HG03103 (cell line): Measurements from ENCODE around the gene GP1BB.

Source experiments
- ATAC-seq: cut with Tn5 transposase; IDR thresholded peaks from one replicate; pipeline ENCODE4 v1.9.1; 2021; ENCODE audit warnings: low read depth; ENCODE audit not compliant: unreplicated experiment

Gene GP1BB

DNA sequence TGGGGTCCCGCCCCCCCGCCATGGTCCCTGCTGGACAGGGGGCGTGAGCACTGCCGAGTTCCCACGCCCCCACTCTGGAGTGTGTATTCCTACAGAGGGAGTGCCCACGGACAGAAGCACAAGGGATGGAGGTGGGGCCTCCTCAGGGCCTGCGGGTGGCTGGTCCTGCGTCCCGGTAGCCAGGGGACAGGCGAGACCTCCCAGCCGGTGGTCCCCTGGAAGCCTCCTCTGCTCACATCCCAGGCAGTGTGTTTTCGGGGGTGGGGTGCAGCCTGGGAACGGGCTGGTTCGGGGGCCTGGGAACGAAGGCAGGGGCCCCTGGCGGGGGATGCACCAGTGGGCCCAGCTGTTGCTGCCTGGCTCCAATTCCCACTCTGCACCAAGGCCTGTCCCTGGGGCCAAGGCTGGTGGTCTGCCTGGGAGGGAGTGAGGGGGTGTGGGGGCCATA, 16.1 kb downstream of the GP1BB start:
- no peak for ATAC-seq

DNA sequence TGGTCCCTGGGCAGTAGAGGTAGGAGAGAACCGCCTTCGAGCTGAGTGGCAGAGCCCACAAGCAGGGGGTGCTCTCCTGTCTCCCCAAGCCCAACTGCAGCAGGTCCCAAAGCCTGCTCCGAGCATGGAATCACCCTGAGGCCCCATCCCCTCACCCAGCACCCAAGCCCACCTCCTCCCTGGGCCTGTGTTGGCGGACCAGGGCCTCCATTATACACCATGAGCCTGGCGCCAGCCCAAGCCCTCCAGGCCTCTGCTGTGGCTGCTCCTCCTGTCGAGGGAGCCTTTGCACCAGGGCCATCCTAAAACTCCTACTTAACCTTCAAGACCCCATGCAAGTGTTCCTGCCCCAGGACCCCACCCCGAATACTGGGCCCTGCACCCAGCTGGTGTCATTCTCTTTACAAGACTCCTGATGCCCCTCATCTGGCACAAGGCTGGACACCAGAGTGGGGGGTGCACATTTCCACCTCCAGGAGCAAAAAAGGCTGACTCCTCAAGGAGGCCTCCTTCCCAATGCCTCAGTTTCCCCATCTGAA, 16.6 kb downstream of the GP1BB start:
- ATAC-seq, result no peak

DNA sequence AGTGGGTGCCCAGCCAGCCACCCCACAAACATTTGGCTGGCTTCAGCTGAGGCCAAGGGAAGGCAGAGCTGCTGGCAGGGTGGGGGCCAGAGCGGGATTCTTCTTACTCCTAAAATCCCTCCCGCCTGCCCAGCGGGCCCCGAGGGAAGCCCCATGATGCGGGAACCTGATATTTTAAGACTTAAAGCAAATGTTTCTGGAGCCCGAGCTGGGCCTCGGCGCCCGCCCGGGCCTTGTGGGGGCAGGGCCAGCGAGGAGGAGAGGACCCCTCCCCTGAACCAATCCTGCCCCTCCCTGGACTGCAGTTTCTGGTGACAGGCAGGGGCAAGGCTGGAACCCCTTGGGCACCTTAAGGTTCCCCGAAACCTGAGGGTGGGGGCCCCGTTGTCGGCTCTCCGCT, 17.2 kb downstream of the GP1BB start:
- ATAC-seq, result no peak

DNA sequence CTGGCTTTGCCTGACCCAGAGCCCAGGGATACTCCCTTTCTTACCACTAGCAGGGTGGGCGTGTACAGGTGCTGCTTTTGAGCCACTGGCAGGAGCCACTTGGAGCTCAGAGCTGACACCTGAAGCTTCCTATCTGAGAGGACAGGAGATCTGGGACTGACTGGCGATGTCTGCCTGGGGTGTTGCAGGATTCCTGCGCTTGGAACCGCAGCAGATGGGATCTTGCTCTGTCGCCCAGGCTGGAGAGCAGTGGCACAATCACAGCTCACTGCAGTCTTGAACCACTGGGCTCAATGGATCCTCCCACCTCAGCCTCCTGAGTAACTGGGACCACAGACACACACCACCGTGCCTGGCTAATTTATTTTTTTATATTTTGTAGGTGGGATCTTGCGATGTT, 17.7 kb downstream of the GP1BB start:
- no peak for ATAC-seq

DNA sequence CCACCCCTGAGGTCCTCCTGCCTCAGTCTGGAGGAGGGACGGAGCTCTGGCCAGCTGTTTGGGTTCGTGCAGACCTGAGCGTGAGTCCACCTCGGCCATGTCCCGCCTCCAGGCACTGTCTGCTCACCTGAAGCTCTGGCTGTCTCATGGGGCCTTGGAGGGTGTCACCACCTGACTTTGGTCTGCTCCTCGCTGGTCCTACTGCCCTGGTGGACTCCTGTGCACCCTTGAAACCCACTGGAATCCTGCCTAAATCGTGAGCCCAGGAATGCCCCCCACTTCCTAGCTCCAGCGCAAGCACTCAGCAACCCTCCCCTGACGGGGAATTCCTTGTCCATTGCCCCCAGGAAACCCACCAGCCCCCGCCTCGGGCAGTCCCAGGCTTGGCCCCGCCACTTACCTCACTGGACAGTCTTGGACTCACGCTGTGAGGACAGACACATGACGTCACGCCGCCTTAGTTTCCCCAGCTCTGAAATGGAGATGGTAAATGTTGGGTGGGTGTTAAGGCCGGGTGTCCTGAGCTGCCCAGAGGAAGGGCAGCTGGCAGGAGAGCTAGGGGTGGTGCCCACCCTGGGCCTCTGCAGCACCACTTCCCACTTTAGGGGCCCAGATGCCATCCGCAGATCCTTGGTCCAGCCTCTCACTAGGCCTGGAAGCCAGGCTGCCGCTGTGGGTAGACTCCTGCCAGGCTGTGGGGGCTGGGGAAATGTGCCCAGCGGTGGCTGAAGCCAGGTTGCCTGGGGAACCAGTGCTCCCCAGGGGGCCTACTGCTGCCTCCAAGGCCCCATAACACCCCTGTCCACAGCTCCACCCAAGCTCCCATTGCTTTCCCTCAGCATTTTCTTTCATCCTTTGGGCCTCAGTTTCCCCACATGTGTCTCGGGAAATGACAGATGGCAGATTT, 19.1 kb downstream of the GP1BB start:
- no peak for ATAC-seq

DNA sequence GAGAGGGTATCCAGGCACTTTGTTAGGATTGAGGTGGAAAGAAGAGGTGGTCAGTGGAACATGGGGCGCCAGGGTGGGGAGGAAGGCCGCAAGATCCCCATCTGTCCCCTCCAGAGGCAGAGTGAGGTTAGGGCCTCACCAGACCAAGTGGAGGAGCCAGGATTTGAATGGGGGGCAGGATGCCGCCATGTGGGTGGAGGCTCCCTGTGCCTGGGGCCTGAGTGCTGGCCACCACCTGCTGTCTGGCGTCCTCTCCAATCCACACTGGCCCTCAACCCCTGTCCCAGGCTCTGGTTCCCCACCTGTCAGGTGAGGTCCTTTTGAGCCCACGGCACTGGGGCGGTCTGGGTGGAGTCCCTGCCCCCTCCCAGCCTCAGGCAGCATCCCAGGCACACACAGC, 19.7 kb downstream of the GP1BB start:
- ATAC-seq, result no peak

DNA sequence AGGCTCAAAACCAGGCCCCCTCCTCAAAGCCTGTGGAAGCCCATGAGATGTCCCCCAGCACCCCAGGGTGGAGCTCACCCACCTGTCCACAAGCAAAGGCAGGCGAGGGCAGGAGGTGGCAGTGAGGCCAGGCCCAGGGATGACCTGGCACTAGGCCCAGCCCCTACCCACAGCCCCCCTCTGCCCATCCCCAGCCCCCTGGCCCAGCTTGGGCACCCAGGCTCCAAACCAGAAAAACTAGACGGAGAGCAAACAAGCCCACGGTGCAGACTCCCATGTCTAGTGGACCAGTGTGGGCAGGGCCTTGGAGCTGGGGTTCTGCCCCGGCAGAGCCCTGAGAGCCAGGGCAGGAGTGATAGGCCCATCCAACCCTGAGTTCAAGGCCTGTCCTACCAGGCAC, 20.3 kb downstream of the GP1BB start:
- ATAC-seq, result no peak

DNA sequence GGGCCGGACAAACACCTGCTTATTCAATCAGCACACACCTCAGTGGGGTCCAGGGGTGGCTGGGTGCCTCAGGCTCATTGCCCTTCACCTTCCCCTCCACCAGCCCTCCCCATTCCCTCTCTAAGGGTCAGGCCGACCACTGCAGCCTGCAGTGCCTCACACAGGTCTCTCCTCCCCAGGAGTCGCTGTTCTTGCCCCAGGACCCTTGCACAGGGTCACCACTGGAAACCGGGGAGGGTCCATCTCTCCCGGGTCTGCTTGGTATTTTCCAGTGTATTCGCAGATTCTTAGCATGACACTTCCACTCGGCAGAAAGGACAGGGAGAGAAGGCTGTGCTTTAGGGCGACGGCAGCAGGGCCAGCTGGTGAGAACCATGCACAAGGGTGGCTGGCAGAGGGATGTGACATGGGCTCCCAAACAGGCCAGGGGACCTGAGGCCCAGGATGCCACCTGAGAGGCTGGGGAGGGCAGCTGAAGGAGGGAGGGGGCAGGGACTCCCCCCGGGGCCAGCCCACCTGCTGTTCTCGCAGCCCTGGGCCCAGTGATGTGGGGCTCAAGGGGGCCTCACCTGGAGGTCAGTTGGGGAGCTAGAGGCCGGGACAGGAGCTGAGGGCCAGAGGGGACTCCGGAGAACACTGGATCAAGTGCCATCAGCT, 21.1 kb downstream of the GP1BB start:
- no peak for ATAC-seq

DNA sequence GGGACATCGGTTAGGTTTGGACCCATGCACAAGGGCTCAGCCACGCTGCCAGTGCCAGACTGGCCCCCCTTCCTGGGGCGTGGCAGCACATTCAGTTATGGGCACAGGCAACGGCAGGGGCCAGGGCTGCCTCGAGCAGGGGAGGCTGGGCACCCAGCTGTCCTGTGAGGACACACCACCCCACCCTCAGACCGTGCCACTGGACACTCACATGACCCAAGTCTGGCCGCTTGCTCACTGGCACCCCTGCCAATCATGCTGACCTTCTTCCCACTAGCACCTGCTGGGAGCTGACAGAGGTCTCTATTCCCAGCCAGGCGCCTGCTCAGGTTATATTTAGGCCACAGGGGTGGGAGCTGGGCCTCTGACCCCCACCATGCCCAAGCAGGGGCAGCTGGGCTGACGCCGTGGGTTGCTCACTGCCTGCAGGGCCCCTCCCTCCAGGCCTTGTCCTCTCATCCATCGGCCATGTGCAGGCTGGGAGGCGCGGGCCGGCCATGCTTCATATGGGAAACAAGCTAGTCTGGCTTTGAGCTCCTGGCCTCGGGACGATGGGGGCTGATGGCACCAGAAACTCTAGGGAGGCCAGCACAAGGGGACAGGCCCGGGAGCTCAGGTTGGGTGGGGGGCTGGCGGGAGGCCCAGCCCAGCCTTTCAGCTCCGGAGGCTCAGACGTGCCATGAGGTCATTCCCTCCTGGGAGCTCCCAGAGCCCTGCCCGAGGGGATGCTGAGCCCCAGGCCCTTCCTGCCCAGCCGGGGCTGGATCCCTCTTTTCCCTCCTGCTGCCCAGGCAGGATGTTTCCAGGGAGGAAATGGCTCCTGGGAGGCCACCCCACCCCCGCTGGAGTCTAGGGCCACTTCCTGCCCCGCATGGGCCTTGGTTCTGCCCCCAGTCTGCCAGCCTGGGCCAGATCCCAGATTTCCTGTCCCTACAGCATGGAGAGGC, 22.1 kb downstream of the GP1BB start:
- ATAC-seq, result no peak

DNA sequence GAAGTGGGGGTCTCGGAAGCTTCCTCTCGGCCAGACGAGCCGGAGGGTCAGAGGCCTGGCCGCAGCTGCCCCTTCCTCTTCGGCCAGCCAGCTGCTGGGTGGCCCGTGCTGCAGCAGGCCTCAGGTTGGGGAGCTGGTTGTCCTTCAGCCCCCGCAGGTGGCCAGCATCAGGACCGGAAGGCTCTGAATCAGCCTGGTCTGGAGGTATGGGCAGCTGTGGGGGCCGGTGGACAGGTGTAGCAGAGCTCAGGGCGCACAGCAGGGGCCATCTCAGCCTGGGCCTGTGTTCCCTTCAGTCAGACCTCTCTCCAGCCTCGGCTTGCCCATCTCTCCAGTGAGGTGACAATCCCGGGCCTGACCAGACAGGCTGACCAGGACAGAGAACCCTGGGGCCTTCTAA, 23.4 kb downstream of the GP1BB start:
- no peak for ATAC-seq

DNA sequence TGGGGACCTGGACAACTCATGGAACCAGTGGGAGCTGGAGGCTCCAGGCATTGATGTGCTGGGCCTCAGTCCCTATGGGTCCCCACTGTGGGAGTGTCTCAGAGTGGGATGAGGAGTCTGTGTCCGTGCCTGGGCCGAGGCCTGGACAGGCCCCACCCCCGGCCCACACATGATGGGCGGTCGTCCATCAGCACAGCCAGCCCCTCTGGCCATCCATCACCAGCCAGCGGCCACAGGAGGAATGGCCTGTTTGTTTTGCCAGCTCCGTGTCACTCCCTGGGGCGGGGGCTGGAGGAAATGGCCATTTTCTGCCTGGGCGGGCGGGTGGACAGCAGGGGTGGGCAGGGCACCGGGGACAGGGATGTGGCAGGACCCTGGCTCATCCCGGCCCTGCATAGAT, 24.2 kb downstream of the GP1BB start:
- ATAC-seq, result no peak

DNA sequence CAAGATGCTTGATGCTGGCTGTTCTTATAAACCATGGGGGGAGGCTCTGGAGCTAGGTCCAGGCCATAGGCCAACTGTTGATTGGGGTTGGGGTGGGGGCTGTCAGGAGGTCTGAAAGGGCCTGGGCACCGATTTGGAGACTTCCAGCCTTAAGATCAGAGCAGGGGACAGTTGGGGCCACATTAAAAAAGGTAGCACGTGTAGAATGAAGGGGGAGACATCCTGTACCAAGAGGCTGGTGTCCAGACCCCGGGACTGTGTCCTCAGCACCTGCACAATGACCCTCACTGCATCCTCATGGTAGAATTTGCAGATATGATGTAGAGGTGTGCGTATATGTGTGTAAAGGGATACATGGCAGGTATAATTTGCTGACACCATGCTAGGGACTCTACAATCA, 24.8 kb downstream of the GP1BB start:
- ATAC-seq, result no peak

DNA sequence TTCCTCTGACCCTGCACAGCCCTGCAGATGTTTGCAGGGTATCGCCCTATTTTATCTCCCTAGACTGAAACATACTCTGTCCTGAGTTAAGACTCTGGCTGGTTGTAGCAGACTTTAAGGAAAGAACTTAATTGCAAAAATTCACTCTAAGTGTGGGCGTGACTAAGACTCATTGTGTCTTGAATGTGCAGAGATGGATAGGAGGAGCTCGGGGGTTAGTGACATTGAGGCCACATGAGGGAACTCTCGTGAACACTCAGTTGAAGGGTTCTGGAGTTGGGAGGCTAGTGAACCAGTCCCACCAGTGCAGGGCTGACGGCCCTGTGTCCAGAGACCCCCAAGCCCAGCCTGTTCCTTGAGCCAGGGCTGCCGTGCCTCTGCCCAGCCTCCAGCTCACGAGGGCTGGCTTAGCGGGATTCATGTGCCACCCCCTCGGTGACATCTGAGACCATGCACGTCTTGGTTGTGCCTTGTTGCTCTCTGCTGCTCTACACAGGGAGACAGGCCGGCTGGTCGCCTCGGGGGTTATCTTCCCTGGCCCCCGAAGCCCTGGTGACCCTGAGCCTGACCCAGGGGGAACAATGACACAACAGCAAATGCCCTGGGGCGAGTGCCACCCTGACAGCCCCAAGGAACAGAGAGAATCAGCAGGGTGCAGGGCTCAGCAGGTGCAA, 25.8 kb downstream of the GP1BB start:
- ATAC-seq, result no peak

DNA sequence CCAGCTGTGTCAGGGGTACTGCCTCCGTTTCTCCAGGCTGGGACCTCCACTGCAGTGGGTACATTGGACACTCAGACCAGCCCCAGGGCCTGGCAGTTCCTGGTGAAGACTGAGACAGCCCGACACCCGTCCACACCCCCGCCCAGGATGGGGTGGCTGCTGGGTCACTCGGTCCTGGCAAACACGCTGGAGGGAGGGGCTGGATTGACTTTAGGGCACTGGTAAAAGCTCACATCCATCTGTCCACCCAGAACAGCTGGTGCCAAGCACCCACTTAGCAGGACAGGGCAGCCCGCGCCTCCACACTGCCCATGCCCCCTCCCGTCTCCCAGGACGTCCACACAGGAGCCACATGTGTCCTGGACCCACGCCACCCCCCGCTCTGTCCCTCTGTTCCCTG, 26.5 kb downstream of the GP1BB start:
- no peak for ATAC-seq

DNA sequence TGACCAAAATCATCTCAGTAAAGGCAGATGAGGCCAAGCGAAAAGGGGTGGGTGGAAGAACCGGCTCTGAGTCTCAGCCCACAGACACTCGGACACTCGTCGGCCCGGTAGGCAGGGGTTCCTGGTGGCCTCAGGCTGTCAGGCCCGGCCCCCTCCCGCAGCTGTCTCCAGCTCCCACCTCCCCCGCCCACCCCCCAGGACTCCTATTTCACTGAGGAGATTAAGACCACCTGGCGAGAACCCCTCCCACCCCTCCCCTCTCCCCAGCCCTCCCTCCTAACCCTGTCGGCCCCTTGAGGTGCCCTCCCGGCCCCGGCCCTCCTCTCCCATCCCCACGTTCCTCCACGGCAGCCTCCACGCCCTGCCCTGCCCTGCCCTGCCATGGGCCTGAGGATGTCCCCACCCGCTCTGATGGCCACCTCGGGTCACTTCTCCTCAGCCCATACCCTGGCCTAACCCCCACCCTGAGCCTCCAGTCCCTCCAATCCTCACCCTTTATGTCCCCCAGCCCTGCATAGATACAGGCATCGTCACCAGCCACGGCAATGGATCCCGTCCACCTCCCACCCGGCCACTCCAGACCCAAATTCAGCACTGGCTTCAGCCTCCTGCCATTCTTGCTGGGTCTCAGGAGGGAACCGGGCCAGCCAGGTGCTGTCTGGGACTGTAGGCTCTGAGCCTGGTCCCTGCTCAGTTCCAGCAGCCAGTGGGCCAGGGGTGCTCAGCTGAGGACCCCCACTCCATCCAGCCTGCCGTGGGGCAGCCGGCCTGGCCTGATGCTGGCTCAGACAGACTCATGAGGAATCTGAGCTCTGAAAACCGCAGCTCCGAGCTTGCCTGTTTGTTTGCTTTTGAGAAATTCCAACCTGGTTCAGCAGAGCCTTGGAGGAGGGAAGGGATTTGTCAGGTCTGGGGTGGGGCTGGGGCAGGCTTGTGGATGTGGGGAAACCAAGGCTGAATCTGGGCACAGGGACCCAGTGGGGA, 27.5 kb downstream of the GP1BB start:
- ATAC-seq, result no peak

DNA sequence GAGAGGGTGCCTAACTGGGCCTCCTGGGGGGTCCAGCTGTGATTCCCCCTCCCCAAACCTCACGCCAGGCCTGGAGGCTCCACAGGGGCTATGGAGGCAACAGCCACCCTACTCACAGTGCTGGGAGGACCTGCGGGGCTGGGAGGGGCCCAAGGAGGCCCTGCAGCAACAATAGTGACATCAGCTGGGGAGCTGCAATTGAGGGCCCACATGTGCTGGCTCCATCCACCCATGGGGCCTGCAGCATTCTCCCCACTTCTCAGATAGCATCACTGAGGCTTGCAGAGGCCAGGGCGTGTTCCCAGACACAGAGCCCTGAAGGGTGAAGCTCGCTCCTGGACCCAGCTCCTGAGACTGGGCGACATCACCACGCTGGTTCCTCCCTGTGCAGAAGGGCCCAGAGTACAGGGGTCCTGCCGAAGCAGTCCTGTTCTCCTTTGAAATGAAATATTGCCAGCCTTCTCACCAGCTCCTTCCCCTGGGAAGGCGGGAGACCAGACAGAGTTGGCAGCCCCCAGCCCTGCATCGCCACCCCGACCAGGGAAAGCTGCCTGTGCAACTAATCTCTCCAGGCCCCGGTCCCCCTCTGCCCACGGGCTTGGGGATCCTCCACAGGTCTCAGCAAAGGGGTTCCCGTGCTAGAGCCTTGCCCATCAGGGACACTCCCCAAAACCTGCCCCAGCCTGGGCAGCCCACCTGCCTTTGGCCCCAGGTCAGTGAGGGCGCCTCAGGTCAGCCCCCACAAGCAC, 28.3 kb downstream of the GP1BB start:
- ATAC-seq, result no peak

DNA sequence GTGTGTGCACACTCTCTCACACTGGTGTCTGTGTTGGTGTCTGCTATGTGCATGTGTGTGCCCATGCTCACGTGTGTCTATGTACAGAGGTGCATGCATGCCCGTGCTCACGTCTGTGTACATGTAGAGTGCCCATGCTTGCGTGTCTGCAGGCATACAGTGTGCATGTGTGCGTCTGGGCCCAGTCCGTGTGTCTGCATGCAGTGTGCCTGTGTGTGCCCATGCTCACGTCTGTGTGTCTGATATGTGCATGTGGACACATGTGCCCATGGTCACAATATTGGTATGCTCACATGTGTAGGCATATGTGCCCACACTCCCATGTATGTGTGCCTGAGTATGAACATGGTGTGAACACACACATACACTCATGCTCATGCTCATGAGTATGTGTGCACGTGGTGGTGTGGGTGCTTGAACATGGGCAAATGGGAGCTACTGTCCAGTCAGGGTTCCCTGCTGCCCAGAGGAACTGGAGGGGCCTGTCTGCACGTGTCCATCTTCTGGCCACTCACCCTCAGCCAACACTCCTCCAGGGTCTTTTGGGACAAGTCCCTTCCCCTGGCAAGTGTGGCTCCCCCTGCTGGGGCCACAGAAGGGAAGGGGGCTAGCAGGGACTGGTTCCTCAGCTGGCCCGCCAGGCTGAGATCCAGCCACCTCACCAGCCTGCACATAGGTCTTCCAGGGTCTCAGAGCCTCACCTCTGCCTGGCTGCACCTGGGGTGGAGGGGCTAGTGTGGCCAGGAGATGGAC, 29.9 kb downstream of the GP1BB start:
- ATAC-seq, result no peak
